Lung microvascular endothelial cell (primary cell): ENCODE measurements around the gene XPO5. TPM values are rescaled to one million over a fixed set of nuclear protein-coding genes. Genes with fewer than 3 reads are reported as not detected.
"Not testable (repeated sequence)": the region's sequence is repeated elsewhere in the genome, so short reads cannot be mapped to it uniquely, and the experiment has no call there.

Source experiments
- DNase-seq, 2 donors: peaks; one replicate each; pipeline versions ENCODE4 v3.0.0 to v3.0.0-alpha.2; 2010; ENCODE audit warnings: low read depth in 2 of 2
- total RNA-seq: library from RNA; depleted of rRNA; stranded (reverse); fragments of >200 nt; gene quantifications from 2 replicates; pipeline ENCODE4 v1.2.1, GENCODE V29; 2014

XPO5 gene
- total RNA-seq, 1 donor from 2014 or later: 23.4 TPM

- DNase-seq: not testable (repeated sequence)
Measured at GRCh38 chr6:43498291-43498690, 77.5 kb downstream of the XPO5 start.

GRCh38 chr6:43497689-43498088 lies 78.1 kb downstream of the XPO5 start:
- DNase-seq: peak in 1 of 2 donors; percentile 50

- DNase-seq: no peak
Measured at GRCh38 chr6:43497129-43497396, 78.8 kb downstream of the XPO5 start.

- DNase-seq: peak; percentile 42 to 73
Measured at GRCh38 chr6:43496370-43497128, 79.3 kb downstream of the XPO5 start.

GRCh38 chr6:43495409-43495941 lies 80.4 kb downstream of the XPO5 start:
- DNase-seq: no peak

- no peak for DNase-seq
Measured at GRCh38 chr6:43494766-43495165, 81.1 kb downstream of the XPO5 start.

- DNase-seq: no peak
Measured at GRCh38 chr6:43494321-43494720, 81.5 kb downstream of the XPO5 start.

- no peak for DNase-seq
Measured at GRCh38 chr6:43493833-43494232, 82.0 kb downstream of the XPO5 start.

GRCh38 chr6:43493230-43493629 lies 82.6 kb downstream of the XPO5 start:
- no peak for DNase-seq

GRCh38 chr6:43492673-43493072 lies 83.2 kb downstream of the XPO5 start:
- peak in 1 of 2 donors; percentile 34 for DNase-seq

GRCh38 chr6:43491750-43492661 lies 83.8 kb downstream of the XPO5 start:
- peak in 1 of 2 donors; percentile 66 for DNase-seq

- DNase-seq: no peak
Measured at GRCh38 chr6:43490523-43490939, 85.3 kb downstream of the XPO5 start.

GRCh38 chr6:43489277-43490072 lies 86.4 kb downstream of the XPO5 start:
- no peak for DNase-seq

GRCh38 chr6:43488667-43489276 lies 87.1 kb downstream of the XPO5 start:
- DNase-seq: no peak

- DNase-seq: no peak
Measured at GRCh38 chr6:43481591-43482236, 94.1 kb downstream of the XPO5 start.

GRCh38 chr6:43481075-43481474 lies 94.8 kb downstream of the XPO5 start:
- DNase-seq: no peak

GRCh38 chr6:43478008-43478372 lies 97.8 kb downstream of the XPO5 start:
- DNase-seq: no peak

- peak; percentile 82 to 89 for DNase-seq
Measured at GRCh38 chr6:43477235-43478007, 98.4 kb downstream of the XPO5 start, which contains the start of gene TJAP1. TJAP1 (plus strand) TSS chr6:43477570; CDS start chr6:43499002, 21,432 bp downstream.

- DNase-seq: no peak
Measured at GRCh38 chr6:43476746-43477145, 99.1 kb downstream of the XPO5 start.

GRCh38 chr6:43475516-43475915 lies 100.3 kb downstream of the XPO5 start:
- DNase-seq: no peak
